Epithelial cell of prostate (primary cell): ENCODE data around the gene ZFHX3.

ENCODE experiments used
- DNase-seq: peaks from one replicate; pipeline ENCODE4 v3.0.0-alpha.2; 2011; ENCODE audit warnings: low read depth, low spot score
- H3K27ac ChIP-seq: fragments of 450-650 bp; 2 replicates; pipeline ENCODE4 v1.5.1; 2017; ENCODE audit warnings: mild to moderate bottlenecking

ZFHX3 gene

GRCh38 chr16:72985148-72985941, 62.6 kb downstream of the ZFHX3 start:
- no peak for DNase-seq
- no peak overlapping the region for H3K27ac ChIP-seq

- H3K27ac ChIP-seq = no peak overlapping the region
- no peak for DNase-seq
Measured at GRCh38 chr16:72983728-72984350, 64.1 kb downstream of the ZFHX3 start.

- no peak for DNase-seq
- H3K27ac ChIP-seq = no peak overlapping the region
Measured at GRCh38 chr16:72983241-72983640, 64.7 kb downstream of the ZFHX3 start.

GRCh38 chr16:72979974-72980373, 68.0 kb downstream of the ZFHX3 start:
- no peak for DNase-seq
- no peak overlapping the region for H3K27ac ChIP-seq

GRCh38 chr16:72978212-72978611, 69.7 kb downstream of the ZFHX3 start:
- no peak overlapping the region for H3K27ac ChIP-seq
- no peak for DNase-seq

GRCh38 chr16:72977127-72977526, 70.8 kb downstream of the ZFHX3 start:
- no peak overlapping the region for H3K27ac ChIP-seq
- no peak for DNase-seq

GRCh38 chr16:72976438-72977064, 71.4 kb downstream of the ZFHX3 start:
- no peak for DNase-seq
- H3K27ac ChIP-seq = no peak overlapping the region

GRCh38 chr16:72975809-72976437, 72.0 kb downstream of the ZFHX3 start:
- H3K27ac ChIP-seq = no peak overlapping the region
- DNase-seq = no peak

GRCh38 chr16:72974142-72974769, 73.7 kb downstream of the ZFHX3 start:
- H3K27ac ChIP-seq = peak overlapping the region; percentile 73
- DNase-seq = no peak

GRCh38 chr16:72972878-72973571, 74.9 kb downstream of the ZFHX3 start:
- DNase-seq = peak; percentile 88
- peak overlapping the region; percentile 73 for H3K27ac ChIP-seq

- H3K27ac ChIP-seq = no peak overlapping the region
- DNase-seq = no peak
Measured at GRCh38 chr16:72971370-72971769, 76.6 kb downstream of the ZFHX3 start.

- DNase-seq = no peak
- no peak overlapping the region for H3K27ac ChIP-seq
Measured at GRCh38 chr16:72970656-72971055, 77.3 kb downstream of the ZFHX3 start.

- H3K27ac ChIP-seq = no peak overlapping the region
- no peak for DNase-seq
Measured at GRCh38 chr16:72969812-72970211, 78.1 kb downstream of the ZFHX3 start.

GRCh38 chr16:72969146-72969545, 78.8 kb downstream of the ZFHX3 start:
- no peak overlapping the region for H3K27ac ChIP-seq
- DNase-seq = no peak

GRCh38 chr16:72967941-72968340, 80.0 kb downstream of the ZFHX3 start:
- DNase-seq = no peak
- no peak overlapping the region for H3K27ac ChIP-seq

- H3K27ac ChIP-seq = no peak overlapping the region
- DNase-seq = no peak
Measured at GRCh38 chr16:72963533-72964315, 84.2 kb downstream of the ZFHX3 start.

GRCh38 chr16:72962347-72962746, 85.6 kb downstream of the ZFHX3 start:
- no peak overlapping the region for H3K27ac ChIP-seq
- no peak for DNase-seq

- DNase-seq = no peak
- no peak overlapping the region for H3K27ac ChIP-seq
Measured at GRCh38 chr16:72961863-72962262, 86.1 kb downstream of the ZFHX3 start.
